Right atrium auricular region (tissue), 2 donors: ENCODE data around the gene FRY. TPM values are rescaled to one million over a fixed set of nuclear protein-coding genes. Genes with fewer than 3 reads are reported as not detected.

Source experiments
- DNase-seq: peaks from one replicate; pipeline ENCODE4 v3.0.0-alpha.2; 2019; ENCODE audit warnings: low spot score
- H3K27ac ChIP-seq, 2 donors: fragments of 200-600 bp; sonication (generic); 1 replicate in 1 of 2; 2 replicates in 1 of 2; pipeline ENCODE4 v1.5.1; 2016 to 2019
- H3K27me3 ChIP-seq, 2 donors: fragments of 200-600 bp; sonication (generic); one replicate each; pipeline versions ENCODE4 v1.5.1 to v1.6.0; 2017 to 2019
- H3K36me3 ChIP-seq: fragments of 200-600 bp; sonication (generic); one replicate; pipeline ENCODE4 v1.5.1; 2016
- H3K4me1 ChIP-seq, 2 donors: fragments of 200-600 bp; sonication (generic); one replicate each; pipeline versions ENCODE4 v1.5.1 to v1.6.0; 2017 to 2019
- H3K4me3 ChIP-seq, 2 donors: fragments of 200-600 bp; sonication (generic); 1 replicate in 1 of 2; 2 replicates in 1 of 2; pipeline ENCODE4 v1.5.1; 2017 to 2019; ENCODE audit warnings: mild to moderate bottlenecking in 1 of 2, moderate library complexity in 1 of 2
- H3K9me3 ChIP-seq, 2 donors: fragments of 200-600 bp; sonication (generic); one replicate each; pipeline ENCODE4 v1.5.1; 2019
- total RNA-seq, 2 donors: library from RNA; depleted of rRNA; stranded (reverse); fragments of >200 nt; gene quantifications; one replicate each; pipeline ENCODE4 v1.1.0, GENCODE V29; 2016
- TF ChIP-seq, protein P1 (sequence below), 2 donors: fragments of 200-600 bp; sonication (generic); IDR thresholded peaks; one replicate each; pipeline ENCODE4 v1.5.1; 2019; ENCODE audit warnings: antibody characterized with exemption in 2 of 2

FRY gene
- total RNA-seq, 2 donors from 2014 or later: 94.8 to 183 TPM

DNA sequence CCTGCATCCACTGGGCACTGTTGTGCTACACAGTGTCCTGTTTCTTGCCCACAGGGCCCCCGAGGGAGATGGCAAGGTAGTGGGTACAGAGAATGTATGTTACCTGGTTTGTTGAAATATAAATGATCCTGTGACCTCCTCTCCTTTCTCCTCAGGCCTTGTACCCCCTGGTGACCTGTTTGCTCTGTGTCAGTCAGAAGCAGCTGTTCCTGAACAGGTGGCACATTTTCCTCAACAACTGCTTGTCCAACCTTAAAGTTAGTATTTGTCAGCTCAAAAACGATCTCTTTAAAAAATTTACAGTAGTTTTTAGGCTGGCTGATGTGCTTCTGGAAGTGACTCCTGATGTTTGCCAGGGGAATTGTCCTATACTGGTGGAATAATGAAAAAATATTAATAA is 105.1 kb downstream of the FRY start:
- DNase-seq: no peak
- TF ChIP-seq, protein P1, sequence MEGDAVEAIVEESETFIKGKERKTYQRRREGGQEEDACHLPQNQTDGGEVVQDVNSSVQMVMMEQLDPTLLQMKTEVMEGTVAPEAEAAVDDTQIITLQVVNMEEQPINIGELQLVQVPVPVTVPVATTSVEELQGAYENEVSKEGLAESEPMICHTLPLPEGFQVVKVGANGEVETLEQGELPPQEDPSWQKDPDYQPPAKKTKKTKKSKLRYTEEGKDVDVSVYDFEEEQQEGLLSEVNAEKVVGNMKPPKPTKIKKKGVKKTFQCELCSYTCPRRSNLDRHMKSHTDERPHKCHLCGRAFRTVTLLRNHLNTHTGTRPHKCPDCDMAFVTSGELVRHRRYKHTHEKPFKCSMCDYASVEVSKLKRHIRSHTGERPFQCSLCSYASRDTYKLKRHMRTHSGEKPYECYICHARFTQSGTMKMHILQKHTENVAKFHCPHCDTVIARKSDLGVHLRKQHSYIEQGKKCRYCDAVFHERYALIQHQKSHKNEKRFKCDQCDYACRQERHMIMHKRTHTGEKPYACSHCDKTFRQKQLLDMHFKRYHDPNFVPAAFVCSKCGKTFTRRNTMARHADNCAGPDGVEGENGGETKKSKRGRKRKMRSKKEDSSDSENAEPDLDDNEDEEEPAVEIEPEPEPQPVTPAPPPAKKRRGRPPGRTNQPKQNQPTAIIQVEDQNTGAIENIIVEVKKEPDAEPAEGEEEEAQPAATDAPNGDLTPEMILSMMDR (IDR thresholded peaks at IDR 0.05): no peak
- no peak overlapping the region for H3K4me3 ChIP-seq
- H3K27me3 ChIP-seq: no peaks in the 10 kb centered on the region
- H3K36me3 ChIP-seq: no peaks in the 10 kb centered on the region
- no peaks in the 10 kb centered on the region for H3K9me3 ChIP-seq
- peaks cover 0 to 13% of the 10 kb centered on the region in 2 donors for H3K4me1 ChIP-seq
- no peak overlapping the region for H3K27ac ChIP-seq

DNA sequence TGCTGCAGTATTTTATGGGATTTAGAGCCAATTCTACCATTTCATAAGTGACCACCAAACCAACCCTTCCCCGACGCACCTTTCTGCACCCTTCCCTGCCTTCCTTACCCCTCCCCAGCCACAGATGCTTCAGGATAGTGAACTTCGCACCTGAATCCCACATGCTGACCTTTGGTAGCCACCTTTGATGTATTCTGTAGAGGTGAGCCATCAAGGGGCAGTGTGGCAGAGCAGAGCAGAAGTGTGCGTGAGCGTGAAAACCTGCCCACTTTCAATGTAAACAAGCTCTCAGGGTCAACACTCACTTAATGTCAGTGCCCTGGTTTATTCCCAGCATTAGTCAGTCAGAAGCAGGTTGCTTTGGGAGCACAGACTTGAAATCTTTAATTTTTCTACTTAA is 107.7 kb downstream of the FRY start:
- no peak for DNase-seq

DNA sequence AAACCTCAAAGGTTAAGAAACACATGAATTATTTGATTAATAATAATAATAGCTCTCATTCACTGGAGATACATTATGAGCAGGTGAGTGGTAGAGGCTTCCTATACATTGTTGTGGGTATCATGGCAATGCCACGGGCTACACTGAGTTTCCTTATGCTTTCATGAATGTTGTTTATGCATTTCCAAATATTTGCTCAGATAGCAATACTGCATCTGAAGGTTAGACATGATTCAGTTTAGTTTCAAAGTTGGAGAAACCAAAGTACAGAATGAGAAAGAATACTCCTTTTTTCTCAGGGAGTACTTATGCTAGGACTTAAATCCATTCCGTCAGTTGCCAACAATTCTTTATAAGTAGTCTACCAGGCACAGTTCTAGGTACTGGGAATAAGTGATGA is 108.5 kb downstream of the FRY start:
- no peaks in the 10 kb centered on the region for H3K36me3 ChIP-seq
- H3K27me3 ChIP-seq: no peaks in the 10 kb centered on the region
- DNase-seq: no peak
- TF ChIP-seq, protein P1 (IDR thresholded peaks at IDR 0.05): no peak
- H3K4me1 ChIP-seq: peaks cover 0 to 5% of the 10 kb centered on the region in 2 donors
- no peaks in the 10 kb centered on the region for H3K9me3 ChIP-seq
- H3K27ac ChIP-seq: no peak overlapping the region
- no peak overlapping the region for H3K4me3 ChIP-seq

More for the DNA sequence above, 107.7 kb downstream of the FRY start:
- H3K27ac ChIP-seq: no peak overlapping the region
- H3K4me1 ChIP-seq: peaks cover 0 to 6% of the 10 kb centered on the region in 2 donors
- H3K36me3 ChIP-seq: no peaks in the 10 kb centered on the region
- H3K4me3 ChIP-seq: no peak overlapping the region
- no peaks in the 10 kb centered on the region for H3K9me3 ChIP-seq
- TF ChIP-seq, protein P1 (IDR thresholded peaks at IDR 0.05): no peak
- no peaks in the 10 kb centered on the region for H3K27me3 ChIP-seq

DNA sequence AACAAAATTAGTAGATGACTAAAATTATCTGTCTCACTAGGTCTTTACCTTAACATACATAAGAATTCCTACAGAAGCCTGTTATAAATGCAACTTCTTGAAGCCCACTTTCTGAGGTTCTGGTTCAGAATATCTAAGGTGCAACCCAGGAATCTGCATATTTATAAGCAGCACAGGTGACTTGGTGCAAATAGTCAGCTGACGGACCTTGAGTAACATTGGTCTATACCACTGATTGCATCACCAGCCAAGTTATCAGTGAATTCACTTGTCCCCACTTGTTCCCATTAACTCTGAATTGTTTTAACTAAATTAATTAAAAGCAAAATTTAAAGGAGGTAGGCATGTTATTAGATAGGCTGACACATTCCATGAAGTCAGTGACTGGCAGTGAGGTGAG is 109.9 kb downstream of the FRY start:
- no peaks in the 10 kb centered on the region for H3K36me3 ChIP-seq
- no peaks in the 10 kb centered on the region for H3K27me3 ChIP-seq
- peaks cover 0 to 5% of the 10 kb centered on the region in 2 donors for H3K4me1 ChIP-seq
- no peak overlapping the region for H3K4me3 ChIP-seq
- DNase-seq: no peak
- TF ChIP-seq, protein P1 (IDR thresholded peaks at IDR 0.05): no peak
- no peak overlapping the region for H3K27ac ChIP-seq
- no peaks in the 10 kb centered on the region for H3K9me3 ChIP-seq

DNA sequence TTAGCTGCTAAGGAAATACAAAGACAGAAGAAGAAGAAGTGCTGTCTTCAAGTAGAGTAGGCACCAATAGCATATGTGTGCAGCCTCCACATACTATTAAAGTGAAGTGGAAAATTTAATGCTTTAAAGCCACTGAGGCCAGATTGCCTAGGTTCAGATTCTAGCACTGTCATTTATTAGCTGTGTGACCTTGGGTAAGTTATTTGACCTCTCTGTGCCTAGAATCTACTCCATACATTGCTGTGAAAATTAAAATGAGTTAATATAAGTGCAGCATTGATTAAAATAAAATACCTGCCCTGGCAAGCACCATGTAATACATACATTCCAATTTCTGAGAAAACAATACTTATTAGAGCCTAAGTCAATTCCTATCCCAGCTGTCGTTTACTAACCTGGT is 110.5 kb downstream of the FRY start:
- Histone ChIP-seq H3K4me1 (peaks cover 0 to 5% of the 10 kb centered on the region in 2 donors), H3K27ac (no peak overlapping the region), H3K27me3 (no peaks in the 10 kb centered on the region), H3K4me3 (no peak overlapping the region), H3K9me3 (no peaks in the 10 kb centered on the region), H3K36me3 (no peaks in the 10 kb centered on the region)
- TF ChIP-seq, protein P1 (IDR thresholded peaks at IDR 0.05): no peak
- no peak for DNase-seq

DNA sequence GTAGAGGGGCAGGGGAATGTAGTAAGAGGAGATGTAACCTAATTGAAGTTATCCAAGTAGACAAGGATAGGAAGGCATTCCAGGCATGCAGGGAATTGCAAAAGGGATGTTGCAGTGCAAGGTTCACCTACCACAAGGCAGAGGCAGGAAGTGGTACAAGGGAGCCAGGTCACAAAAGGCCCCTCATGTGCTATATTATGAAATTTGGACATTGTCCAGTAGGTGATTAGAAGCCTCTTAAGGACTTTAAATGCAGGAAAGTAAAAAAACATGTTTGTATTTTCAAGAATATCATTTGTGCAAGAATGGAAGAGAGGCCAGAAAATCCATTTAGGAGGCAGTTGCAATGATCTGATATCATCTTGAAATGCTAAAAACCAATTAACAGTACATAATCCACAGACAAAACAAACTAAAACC is 111.4 kb downstream of the FRY start:
- no peaks in the 10 kb centered on the region for H3K9me3 ChIP-seq

More for the DNA sequence above, 111.4 kb downstream of the FRY start:
- Histone ChIP-seq H3K36me3 (no peaks in the 10 kb centered on the region), H3K27ac (no peak overlapping the region), H3K4me3 (no peak overlapping the region), H3K27me3 (no peaks in the 10 kb centered on the region), H3K4me1 (peaks cover 0 to 7% of the 10 kb centered on the region in 2 donors)
- no peak for DNase-seq
- TF ChIP-seq, protein P1 (IDR thresholded peaks at IDR 0.05): no peak
